Measurements from ENCODE around the gene UPP1. TPM values are rescaled to one million over a fixed set of nuclear protein-coding genes. Genes with fewer than 3 reads are reported as not detected.
A peak's percentile ranks its signal among the peaks of the same experiment; 100 is the strongest.

UPP1 gene
- total RNA-seq, 1 donor from 2014 or later: 4.4 TPM

- Mint-ChIP-seq H3K4me1 (peaks cover 15% of the 10 kb centered on the region), H3K36me3 (peaks cover 16% of the 10 kb centered on the region)
These were observed 12.9 kb downstream of the UPP1 start for GRCh38 chr7:48101968-48102367.

DNA sequence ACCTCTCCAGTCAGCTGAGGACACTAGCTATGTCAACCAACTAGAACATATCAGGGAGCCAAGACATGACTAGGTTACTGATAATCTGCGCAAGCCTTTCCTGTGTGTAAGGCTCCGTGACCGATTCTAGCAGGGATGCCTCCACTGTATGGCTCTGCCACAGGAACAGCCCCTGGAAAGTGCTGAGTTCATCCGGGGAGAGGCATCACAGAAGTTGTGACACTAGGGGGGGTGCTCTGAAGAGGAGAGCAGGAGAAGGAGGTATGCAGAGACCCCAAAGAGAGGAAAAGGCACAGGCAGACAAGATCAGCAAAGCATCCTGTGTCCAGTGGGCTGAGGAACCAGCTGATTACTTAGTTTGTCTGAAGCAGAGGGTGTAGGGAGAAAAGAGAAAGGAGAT, 13.5 kb downstream of the UPP1 start:
- H3K4me1 Mint-ChIP-seq: peaks cover 15% of the 10 kb centered on the region
- H3K9me3 Mint-ChIP-seq: peaks cover 4% of the 10 kb centered on the region
- H3K4me3 Mint-ChIP-seq: no peak overlapping the region
- no peak overlapping the region for H3K27ac Mint-ChIP-seq
- peaks cover 18% of the 10 kb centered on the region for H3K36me3 Mint-ChIP-seq
- DNase-seq (ENCODE audit: low spot score in 2 of 2, unreplicated experiment in 2 of 2): no peak
- TF ChIP-seq, protein P1, sequence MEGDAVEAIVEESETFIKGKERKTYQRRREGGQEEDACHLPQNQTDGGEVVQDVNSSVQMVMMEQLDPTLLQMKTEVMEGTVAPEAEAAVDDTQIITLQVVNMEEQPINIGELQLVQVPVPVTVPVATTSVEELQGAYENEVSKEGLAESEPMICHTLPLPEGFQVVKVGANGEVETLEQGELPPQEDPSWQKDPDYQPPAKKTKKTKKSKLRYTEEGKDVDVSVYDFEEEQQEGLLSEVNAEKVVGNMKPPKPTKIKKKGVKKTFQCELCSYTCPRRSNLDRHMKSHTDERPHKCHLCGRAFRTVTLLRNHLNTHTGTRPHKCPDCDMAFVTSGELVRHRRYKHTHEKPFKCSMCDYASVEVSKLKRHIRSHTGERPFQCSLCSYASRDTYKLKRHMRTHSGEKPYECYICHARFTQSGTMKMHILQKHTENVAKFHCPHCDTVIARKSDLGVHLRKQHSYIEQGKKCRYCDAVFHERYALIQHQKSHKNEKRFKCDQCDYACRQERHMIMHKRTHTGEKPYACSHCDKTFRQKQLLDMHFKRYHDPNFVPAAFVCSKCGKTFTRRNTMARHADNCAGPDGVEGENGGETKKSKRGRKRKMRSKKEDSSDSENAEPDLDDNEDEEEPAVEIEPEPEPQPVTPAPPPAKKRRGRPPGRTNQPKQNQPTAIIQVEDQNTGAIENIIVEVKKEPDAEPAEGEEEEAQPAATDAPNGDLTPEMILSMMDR (IDR thresholded peaks at IDR 0.05; ENCODE audit: unreplicated experiment): no peak
- H3K27me3 Mint-ChIP-seq (ENCODE audit: low read depth): no peaks in the 10 kb centered on the region

More at GRCh38 chr7:48101968-48102367, 12.9 kb downstream of the UPP1 start:
- DNase-seq (ENCODE audit: low spot score in 2 of 2, unreplicated experiment in 2 of 2): peak in 1 of 2 experiments; percentile 30
- Mint-ChIP-seq H3K9me3 (peaks cover 4% of the 10 kb centered on the region), H3K4me3 (no peak overlapping the region), H3K27ac (no peak overlapping the region), H3K27me3 (ENCODE audit: low read depth) (no peaks in the 10 kb centered on the region)
- TF ChIP-seq, protein P1 (IDR thresholded peaks at IDR 0.05; ENCODE audit: unreplicated experiment): no peak

DNA sequence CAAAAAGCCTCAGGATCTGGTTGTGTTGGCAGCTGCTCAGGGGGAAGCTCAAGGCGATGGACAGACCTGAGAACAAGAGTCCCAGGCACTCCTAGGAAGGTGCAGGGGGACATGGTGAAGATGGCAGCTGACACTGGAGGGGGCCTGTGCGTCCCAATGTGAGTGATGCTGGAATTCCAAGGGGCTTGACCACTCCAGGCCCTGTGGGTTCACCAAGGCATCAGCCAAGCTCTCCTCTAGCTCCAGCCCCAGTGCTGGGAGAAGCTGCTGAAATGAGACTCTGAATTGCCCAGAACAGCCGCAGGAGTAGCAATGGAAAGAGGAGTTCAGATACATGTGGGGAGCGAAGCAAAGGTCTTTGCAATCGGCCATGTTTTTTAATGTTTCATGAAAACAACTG, 16.0 kb downstream of the UPP1 start:
- peaks cover 19% of the 10 kb centered on the region for H3K36me3 Mint-ChIP-seq
- no peak overlapping the region for H3K4me3 Mint-ChIP-seq
- DNase-seq (ENCODE audit: low spot score in 2 of 2, unreplicated experiment in 2 of 2): no peak
- no peak overlapping the region for H3K27ac Mint-ChIP-seq
- TF ChIP-seq, protein P1 (IDR thresholded peaks at IDR 0.05; ENCODE audit: unreplicated experiment): no peak
- peaks cover 4% of the 10 kb centered on the region for H3K9me3 Mint-ChIP-seq
- H3K27me3 Mint-ChIP-seq (ENCODE audit: low read depth): no peaks in the 10 kb centered on the region
- no peaks in the 10 kb centered on the region for H3K4me1 Mint-ChIP-seq

- TF ChIP-seq, protein P1 (IDR thresholded peaks at IDR 0.05; ENCODE audit: unreplicated experiment): no peak
- DNase-seq (ENCODE audit: low spot score in 2 of 2, unreplicated experiment in 2 of 2): no peak
- peaks cover 19% of the 10 kb centered on the region for H3K36me3 Mint-ChIP-seq
- no peak overlapping the region for H3K27ac Mint-ChIP-seq
- no peak overlapping the region for H3K4me3 Mint-ChIP-seq
- H3K4me1 Mint-ChIP-seq: peaks cover 7% of the 10 kb centered on the region
- peaks cover 4% of the 10 kb centered on the region for H3K9me3 Mint-ChIP-seq
- no peaks in the 10 kb centered on the region for H3K27me3 Mint-ChIP-seq (ENCODE audit: low read depth)
These were observed 18.0 kb downstream of the UPP1 start for GRCh38 chr7:48106906-48107659.

GRCh38 chr7:48107926-48108472, 18.9 kb downstream of the UPP1 start:
- H3K4me1 Mint-ChIP-seq: peaks cover 16% of the 10 kb centered on the region
- H3K36me3 Mint-ChIP-seq: peaks cover 13% of the 10 kb centered on the region

More at GRCh38 chr7:48107926-48108472, 18.9 kb downstream of the UPP1 start:
- TF ChIP-seq, protein P1 (IDR thresholded peaks at IDR 0.05; ENCODE audit: unreplicated experiment): no peak
- no peaks in the 10 kb centered on the region for H3K9me3 Mint-ChIP-seq
- no peak for DNase-seq (ENCODE audit: low spot score in 2 of 2, unreplicated experiment in 2 of 2)
- no peak overlapping the region for H3K4me3 Mint-ChIP-seq
- no peak overlapping the region for H3K27ac Mint-ChIP-seq
- no peaks in the 10 kb centered on the region for H3K27me3 Mint-ChIP-seq (ENCODE audit: low read depth)
